GM19023 (cell line): ENCODE results near the gene AKR1D1.
"Not testable (repeated sequence)": the region's sequence is repeated elsewhere in the genome, so short reads cannot be mapped to it uniquely, and the experiment has no call there.

Source experiments
- ATAC-seq: cut with Tn5 transposase; IDR thresholded peaks from one replicate; pipeline ENCODE4 v1.9.1; 2021; ENCODE audit warnings: mild to moderate bottlenecking, moderate library complexity; ENCODE audit not compliant: unreplicated experiment

Gene AKR1D1

DNA sequence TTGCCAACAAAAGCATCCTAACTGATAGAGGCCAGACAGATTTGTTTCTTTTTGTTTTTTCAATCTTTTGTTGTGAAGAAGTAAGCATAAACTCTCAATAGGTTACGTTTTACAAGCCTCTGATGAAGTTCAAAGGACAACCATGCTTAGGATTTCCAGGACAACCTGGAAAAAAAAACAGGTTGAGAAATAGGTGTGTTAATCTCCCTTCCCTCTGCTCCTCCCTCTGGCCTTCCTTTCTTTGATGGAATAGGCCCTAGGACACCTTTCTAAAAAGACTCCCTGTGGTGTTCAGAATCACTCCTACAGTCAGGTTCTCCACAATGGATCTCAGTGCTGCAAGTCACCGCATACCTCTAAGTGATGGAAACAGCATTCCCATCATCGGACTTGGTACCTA is at the start of gene AKR1D1:
Gene AKR1D1 (plus strand): TSS at position 264 of the 400 bp plus-strand sequence. CDS start 60 bp downstream, at position 324.
- ATAC-seq: no peak

GRCh38 chr7:138027100-138027499 is 49.2 kb upstream of the AKR1D1 start:
- ATAC-seq: no peak

GRCh38 chr7:138029126-138029525 is 47.1 kb upstream of the AKR1D1 start:
- no peak for ATAC-seq

GRCh38 chr7:138029941-138030340 is 46.3 kb upstream of the AKR1D1 start:
- no peak for ATAC-seq

DNA sequence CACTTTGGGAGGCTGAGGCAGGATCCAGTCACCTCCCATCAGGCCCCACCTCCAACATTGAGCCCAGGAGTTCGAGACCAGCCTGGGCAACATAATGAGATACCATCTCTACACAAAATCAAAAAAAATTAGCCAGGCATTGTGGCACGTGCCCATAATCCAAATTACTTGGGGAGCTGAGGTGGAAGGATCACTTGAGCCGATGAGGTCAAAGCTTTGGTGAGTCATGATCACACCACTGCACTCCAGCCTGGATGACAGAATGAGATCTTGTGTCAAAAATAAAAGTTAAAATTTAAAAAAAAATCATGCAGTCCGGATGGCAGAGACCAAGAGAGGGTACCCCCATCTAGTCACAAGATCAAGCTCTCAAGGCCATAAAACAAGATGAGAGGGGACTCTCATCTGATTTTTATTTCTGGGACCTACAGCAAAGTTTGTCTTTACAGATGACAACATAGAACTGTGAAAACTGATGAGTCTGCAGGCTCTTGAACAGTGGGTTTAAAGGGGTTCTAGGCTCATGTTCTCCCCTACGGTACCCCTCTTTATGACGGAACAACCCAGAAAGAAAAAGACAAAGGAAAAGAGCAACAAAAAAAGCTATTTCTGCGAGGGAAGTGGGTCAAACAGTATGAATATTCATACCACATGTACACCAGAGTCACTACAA is 45.4 kb upstream of the AKR1D1 start:
- ATAC-seq: no peak

DNA sequence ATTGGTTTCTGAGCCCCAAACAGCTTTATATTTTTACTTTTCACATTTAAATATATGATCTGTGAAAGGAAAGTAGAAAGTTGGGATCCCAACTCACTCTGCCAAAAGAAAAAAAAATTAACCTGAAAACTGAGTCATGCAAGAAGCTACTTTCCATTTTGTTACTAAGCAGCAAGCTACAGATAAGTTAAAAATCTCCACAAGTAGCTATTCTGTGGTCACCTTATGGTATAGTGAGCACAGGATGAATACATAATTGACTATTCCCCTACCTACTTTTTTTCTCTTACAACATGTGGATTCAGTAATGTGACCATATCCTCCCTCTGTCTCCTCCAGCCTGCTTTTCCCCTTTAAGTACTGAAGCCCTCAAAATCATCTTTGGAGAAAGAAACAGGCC is 44.1 kb upstream of the AKR1D1 start:
- no peak for ATAC-seq

- no peak for ATAC-seq
Observed at GRCh38 chr7:138032770-138033169, 43.5 kb upstream of the AKR1D1 start.

- no peak for ATAC-seq
Observed at GRCh38 chr7:138033241-138033640, 43.0 kb upstream of the AKR1D1 start.

DNA sequence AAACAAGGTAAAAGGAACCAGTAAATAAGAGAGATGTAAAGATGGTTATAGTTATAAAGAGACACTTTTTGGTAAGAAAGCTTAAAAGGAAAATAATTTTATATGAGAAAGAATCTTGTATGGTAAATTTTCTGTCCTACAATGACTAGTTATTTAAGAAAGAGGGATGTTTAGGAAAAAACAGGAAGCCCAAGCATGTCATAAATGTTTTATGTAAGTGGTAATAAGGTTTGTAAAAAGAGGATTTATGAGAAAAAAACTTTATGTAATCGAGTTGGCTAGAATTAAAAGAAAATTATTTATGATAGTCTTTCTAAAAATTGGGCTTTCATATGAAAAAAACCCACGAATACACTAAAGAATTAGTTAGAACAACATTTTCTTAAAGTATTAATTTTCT is 40.1 kb upstream of the AKR1D1 start:
- no peak for ATAC-seq

DNA sequence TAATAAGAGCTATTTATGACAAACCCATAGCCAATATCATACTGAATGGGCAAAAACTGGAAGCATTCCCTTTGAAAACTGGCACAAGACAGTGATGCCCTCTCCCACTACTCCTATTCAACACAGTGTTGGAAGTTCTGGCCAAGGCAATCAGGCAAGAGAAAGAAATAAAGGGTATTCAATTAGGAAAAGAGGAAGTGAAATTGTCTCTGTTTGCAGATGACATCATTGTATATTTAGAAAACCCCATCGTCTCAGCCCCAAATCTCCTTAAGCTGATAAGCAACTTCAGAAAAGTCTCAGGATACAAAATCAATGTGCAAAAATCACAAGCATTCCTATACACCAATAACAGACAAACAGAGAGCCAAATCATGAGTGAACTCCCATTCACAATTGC is 36.2 kb upstream of the AKR1D1 start:
- ATAC-seq: not testable (repeated sequence)

DNA sequence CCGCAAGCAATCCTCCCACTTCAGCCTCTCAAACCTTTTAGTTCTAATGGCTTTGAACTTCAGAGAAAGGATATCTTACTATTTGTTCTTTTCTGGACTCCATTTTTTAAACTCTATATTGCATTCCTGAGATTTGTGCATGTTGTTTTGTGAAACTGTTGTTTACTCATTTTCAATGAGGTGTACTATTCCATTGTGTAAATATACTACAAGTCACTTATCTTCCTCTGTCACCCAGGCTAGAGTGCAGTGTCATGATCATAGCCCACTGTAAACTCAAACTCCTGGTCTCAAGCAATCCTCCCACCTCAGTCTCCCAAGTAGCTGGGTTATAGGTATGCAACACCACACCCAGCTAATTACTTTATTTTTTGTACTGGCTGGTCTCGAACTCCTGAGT is 31.4 kb upstream of the AKR1D1 start:
- ATAC-seq: no peak

- no peak for ATAC-seq
Observed at GRCh38 chr7:138047907-138048306, 28.4 kb upstream of the AKR1D1 start.

DNA sequence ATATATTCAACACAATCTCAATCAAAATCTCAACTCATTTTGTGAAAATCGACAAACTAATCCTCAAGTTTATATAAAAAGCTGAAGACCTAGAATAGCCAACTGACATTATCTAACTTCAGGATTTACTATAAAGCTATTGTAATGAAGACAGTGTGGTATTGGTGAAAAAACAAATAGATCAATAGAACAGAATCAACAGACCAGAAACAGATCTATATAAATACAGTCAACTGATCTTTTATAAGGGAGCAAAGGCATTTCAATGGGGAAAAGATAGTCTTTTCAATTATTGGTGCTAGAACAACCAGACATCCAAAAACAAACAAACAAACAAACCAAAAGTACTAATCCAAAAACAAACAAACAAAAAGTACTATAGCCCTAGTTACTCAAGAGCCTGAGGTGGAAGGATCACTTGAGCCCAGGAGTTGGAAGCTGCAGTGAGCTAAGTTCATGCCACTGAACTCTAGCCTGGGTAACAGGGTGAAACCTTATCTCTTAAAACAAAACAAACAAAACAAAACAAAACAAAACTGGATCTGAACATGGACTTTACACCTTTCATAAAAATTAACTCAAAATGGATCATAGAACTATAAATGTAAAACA is 26.6 kb upstream of the AKR1D1 start:
- no peak for ATAC-seq

- ATAC-seq: not testable (repeated sequence)
Observed at GRCh38 chr7:138051712-138052247, 24.5 kb upstream of the AKR1D1 start.

- no peak for ATAC-seq
Observed at GRCh38 chr7:138052696-138053095, 23.6 kb upstream of the AKR1D1 start.

DNA sequence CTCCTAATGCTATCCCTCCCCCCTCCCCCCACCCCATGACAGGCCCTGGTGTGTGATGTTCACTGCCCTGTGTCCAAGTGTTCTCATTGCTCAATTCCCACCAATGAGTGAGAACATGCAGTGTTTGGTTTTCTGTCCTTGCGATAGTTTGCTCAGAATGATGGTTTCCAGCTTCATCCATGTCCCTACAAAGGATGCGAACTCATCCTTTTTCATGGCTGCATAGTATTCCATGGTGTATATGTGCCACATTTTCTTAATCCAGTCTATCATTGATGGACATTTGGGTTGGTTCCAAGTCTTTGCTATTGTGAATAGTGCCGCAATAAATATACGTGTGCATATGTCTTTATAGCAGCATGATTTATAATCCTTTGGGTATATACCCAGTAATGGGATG is 20.6 kb upstream of the AKR1D1 start:
- ATAC-seq: not testable (repeated sequence)

DNA sequence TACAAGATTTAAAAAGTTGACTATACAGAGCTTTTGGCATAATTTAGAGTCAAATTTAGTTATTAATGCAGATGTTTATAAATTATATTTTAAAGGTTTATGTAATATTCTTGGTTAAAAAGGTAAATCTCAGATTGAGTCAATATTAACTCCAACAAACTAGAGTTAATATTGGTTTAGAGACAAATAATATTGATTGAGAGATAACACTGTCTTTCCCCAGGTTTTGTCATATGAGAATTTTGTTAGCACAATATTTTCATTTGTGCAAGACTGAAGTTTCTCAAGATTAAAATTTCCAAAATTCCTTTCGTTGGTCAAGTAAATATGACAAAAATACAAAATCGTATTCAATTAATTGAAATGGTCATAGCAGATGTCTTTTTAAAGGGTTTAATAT is 12.9 kb upstream of the AKR1D1 start:
- ATAC-seq: no peak

GRCh38 chr7:138064856-138065357 is 11.4 kb upstream of the AKR1D1 start:
- no peak for ATAC-seq

- ATAC-seq: no peak
Observed at GRCh38 chr7:138065827-138066226, 10.4 kb upstream of the AKR1D1 start.

DNA sequence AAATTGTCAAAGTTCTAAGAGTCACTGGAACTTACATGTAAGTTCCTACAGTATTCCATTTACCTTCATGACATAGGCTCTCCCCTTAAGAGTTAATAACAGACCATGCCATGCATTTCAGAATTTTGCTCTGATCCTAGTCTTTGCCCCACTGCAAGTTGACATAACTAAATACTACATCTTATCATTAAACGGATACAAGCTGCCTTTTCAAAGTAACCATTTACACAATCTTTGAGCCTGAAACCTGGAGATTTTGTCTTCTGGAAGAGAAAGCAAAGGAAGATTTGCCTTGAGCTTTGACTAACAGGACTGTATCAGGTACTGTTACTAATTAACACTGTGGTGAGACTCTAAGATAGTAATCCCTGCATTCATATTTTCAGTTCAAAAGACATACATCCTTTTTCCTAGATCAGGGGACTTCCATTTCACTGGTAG is 9.3 kb upstream of the AKR1D1 start:
- ATAC-seq: no peak

DNA sequence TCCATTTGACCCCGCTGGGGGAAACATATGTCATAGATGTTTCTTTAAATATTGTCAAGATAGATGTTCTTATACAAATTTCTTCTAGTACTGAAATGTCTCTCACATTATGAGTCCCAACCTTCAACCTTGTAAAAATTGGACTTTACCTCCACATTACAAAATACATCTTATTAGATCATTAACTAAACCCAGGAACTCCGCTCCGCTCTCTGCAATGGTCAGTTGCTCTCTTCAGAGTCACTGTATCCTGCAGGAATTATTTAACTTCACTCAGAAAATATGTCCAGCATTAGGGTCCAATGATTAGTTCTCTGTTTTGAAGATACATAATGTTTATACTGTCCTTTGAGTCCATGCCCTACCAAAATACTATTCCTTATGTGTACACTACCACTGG is 8.5 kb upstream of the AKR1D1 start:
- no peak for ATAC-seq

GRCh38 chr7:138070908-138071307 is 5.4 kb upstream of the AKR1D1 start:
- ATAC-seq: no peak
